HG03039 (cell line): ENCODE data around the gene ANKRD6.
"Not testable (repeated sequence)": the region's sequence is repeated elsewhere in the genome, so short reads cannot be mapped to it uniquely, and the experiment has no call there.

Experiments used
- ATAC-seq: cut with Tn5 transposase; IDR thresholded peaks from one replicate; pipeline ENCODE4 v1.9.1; 2021; ENCODE audit warnings: mild to moderate bottlenecking, moderate library complexity; ENCODE audit not compliant: unreplicated experiment

ANKRD6 gene

DNA sequence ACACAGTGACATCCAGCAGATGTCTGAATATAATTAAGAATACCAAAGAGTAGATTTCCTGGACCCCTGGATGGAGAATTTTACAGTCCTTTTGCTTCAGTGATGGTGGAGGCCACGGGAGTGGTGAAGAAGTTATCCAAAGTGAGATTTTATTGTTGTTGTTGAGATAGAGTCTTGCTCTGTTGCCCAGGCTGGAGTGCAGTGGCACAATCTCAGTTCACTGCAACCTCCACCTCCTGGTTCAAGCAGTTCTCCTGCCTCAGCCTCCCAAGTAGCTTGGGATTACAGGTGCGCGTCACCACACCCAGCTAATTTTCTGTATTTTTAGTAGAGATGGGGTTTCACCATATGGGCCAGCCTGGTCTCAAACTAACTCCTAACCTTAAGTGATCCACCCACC lies 208.6 kb downstream of the ANKRD6 start:
- not testable (repeated sequence) for ATAC-seq

DNA sequence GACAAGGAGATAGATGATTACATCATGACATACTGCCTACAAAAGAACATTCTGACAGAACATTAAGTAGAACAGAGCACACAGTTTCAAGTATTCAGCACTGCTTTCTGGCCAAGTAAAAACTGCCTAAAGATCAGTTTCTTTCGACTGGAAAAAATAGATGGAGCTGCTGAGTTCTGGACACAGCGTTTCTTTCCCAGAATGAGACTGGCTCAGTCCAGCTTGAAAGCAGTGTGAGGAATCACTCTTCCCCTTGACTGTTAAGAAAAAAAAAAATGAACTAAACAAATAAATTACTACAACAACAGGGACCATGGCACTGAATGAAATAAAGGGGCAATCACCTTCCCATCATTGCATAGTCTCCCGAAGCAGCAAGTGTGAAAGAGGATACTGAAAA lies 210.0 kb downstream of the ANKRD6 start:
- no peak for ATAC-seq

DNA sequence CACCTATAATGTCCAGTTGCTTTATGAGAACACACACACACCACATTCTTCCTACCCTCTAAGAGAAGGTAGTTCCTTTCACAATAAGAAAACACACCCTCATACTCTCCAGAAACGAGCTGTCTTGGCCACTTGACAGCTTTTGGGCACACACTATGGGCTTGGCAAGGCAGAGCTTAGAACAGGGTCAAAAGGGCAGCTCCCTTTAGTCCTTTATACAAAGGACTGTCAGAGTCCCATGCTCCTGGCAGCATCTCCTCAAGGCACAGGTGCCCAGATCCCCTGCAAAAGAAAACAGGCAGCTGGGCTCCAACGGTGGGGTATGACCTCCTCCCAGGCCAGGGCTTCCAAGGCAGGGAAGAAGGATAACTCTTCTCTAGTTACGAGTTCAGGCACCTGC lies 210.5 kb downstream of the ANKRD6 start:
- ATAC-seq, result no peak

DNA sequence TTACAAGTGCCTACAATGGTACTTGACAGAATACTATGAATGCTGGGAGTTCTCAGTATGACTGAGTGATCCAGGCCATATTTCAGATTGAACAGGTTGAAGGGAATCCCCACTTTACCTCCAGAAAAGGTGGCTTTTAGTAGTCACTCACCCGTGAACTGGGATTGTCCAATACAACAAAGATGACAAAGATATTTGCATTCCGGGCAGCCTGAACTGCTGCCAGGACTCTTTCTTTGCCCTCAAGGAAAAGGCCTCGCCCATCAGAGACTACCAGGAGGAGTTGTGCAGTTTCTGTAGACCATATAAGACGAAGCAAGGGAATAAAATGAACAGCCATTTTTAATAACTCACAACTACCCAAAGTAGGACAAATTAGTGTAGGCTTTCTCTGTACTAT lies 211.9 kb downstream of the ANKRD6 start:
- no peak for ATAC-seq

DNA sequence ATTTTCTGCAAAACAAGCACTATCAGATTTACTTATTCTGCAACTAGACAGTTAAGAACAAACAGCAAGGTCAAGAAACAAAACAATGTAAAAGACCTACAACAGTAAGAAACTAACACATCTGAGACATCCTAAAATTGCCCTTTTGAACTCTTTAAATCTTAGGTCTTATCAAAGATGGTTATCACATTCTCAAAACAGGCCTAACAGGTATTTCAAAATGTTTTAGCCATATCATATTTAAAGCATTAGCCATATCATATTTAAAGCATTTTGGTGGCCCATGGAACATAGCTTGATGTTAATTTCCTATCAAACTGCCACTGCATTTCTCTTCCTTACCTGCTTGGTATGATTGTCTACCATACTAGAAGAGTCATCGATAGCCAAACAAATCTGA lies 216.7 kb downstream of the ANKRD6 start:
- no peak for ATAC-seq

DNA sequence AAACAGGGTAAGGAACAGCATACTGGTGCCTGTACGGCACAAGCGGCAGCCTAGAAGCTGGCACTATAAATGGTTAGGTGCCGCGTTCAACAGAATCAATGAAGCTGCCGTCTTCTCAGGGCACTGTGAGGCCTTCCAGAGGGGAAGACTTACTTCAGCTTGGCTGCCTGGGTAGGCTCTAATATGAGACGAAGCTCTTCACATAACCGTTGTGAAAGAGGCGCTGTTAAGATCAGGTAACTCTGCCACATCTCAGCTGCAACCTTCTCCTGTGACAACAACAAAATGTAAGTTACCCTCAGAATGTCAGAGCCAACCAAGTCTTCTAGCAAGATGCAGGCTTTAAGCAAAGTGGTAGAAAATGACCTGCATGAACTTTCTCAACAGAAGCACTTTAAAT lies 217.6 kb downstream of the ANKRD6 start:
- ATAC-seq, result no peak

DNA sequence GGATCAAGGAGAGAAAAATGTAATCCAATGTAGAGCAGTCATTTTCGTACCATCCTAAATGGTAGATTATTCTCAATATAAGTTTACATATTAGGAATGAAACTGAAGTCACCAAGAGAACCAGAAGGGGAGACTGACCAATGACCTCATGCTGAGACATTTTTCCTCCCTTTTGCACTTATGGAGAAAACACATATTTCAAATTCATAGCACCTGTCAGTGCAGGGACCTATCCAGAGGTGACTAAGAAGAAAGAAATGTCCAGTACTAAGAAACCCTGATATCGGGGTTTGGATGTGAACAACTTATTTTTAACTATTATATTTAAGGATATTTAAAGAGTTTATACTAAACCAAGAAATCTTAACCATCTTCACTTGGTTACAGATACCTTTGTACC lies 222.2 kb downstream of the ANKRD6 start:
- no peak for ATAC-seq

DNA sequence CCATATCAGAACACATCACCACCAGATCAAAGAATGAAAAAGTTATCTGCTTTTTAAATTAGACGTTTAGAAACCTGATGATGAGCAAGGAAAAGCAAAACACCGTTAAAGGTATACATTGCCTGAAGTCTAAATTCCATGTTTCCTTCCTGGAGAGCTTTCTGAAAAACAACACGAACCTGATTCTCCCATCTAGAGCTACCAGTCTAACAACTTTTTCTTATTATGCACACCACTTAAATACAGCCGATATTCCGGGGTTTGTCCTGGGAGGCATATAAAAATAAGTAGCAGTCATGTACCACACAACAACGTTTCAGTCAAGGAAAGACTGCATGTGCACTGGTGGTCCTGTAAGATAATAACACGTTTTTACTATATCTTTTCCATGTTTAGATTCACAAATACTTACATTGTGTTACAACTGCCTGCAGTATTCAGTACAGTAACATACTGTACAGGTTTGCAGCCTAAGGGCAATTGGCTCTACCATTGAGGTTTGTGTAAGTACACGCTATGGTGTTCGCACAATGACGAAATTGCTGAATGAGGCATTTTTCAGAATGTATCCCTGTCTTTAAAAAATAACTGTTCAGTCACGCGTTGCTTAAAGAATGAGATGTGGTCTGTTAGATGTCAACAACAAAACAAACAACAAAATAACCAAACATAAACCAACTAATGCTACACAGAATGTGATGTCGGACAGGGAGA lies 224.7 kb downstream of the ANKRD6 start:
- no peak for ATAC-seq

DNA sequence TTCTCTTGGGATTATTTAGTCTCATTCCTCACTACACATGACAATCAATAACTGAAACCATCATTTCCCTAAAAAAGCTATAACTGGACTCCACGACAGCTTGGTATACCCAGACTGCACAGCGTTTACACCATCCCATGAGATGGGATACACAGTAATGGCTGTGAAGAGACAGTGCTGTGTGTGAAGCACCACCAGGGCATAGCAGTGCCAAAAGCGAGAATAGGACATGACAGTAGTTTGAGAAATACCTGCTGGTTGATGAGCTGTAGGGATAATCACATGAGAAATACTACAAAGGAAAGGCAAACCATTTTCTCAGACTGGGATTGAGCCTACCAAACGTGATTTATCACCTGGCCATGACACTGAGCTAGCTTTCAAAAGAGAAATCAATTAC lies 228.0 kb downstream of the ANKRD6 start:
- no peak for ATAC-seq

DNA sequence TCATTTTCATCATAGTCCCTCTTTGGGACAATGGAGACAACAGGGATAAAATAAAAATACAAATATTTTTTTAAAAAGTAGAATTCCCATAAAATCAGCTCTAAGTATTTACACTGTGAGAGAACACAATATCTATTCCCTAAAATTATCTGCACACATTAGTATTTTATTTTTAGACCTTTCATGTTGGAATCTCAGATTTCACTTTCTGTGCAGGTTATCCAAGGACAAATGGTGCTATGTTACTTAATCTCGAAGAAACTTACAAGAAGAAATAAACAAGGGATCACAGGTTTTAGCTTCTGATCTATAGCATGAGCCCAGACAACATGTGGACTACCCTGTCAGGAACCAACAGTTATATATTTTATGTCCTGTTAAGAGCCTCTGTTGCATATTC lies 228.6 kb downstream of the ANKRD6 start:
- ATAC-seq, result no peak

DNA sequence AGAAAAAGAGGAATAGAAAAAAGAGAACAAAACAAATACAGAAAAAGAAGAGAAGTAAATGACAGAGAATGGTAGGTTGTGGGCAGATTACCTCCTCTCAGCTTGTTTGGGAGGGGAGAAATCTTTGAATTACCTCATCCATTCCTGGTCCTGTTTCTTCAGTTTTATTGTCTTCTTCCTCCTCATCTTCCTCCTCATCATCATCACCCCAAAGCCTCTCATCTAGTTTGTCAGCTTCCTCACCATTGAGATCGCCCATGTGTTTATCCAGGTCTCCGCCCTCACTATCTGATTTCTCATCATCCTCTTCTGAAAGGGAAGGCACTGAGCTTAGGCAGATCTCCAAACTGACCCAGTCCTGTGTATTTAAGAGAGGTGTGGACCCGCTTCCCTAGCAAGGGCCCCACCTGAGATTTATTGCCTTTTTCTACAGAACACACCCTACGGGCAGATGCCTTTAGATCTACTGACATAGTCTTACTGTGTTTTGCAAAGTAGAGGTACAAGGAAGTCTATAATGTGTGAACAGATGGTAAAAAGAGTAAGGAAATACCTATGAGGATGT lies 229.8 kb downstream of the ANKRD6 start:
- ATAC-seq, result no peak

DNA sequence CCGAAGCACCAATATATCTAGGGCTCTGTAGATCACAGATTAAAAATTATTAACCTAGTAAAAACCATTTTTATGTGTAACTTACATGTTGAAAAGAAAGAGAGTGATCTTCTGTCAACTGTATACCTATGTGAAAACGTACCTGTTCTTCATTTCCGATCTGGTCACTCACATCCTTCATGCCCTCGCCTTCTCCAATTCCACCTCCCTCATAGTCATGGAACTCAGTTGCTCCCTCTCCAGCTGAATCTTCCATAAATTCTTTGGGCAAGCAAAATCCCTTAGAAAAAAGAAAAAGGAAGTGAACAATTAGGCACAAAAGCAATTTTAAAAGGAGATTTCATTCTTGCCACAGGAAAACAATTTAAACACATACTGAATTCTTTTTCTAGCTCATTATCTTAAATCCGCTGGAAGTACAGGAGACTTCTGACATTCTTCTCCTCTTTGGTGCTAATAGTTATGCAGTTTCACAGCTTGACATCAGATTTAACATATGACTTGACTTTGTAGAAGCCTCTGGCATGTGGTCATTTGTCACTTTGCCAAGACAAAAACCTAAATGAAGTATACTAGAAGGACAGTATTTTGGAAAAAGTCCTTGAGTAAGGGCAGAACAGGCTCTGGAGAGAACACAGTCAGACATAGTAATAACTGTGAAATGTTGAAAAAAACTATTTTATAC lies 235.1 kb downstream of the ANKRD6 start:
- ATAC-seq, result no peak

DNA sequence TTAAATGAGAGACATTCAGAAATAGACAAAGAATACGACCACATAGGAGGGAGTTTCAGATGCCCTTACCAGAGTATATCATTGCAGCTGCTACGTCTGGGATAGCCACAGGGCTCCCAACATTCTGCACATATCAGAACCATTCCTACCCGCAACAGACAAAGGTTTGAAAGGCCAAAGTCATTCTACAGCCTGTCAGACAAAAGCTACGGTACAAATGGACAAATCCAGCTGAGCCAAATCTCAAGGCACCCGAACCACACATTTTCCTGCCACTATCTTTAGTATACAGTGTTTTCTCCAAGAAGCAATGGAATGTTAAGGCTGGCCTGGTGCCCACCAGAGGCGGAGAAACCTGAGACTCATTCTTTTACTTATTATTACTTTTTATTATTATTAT lies 236.1 kb downstream of the ANKRD6 start:
- no peak for ATAC-seq

DNA sequence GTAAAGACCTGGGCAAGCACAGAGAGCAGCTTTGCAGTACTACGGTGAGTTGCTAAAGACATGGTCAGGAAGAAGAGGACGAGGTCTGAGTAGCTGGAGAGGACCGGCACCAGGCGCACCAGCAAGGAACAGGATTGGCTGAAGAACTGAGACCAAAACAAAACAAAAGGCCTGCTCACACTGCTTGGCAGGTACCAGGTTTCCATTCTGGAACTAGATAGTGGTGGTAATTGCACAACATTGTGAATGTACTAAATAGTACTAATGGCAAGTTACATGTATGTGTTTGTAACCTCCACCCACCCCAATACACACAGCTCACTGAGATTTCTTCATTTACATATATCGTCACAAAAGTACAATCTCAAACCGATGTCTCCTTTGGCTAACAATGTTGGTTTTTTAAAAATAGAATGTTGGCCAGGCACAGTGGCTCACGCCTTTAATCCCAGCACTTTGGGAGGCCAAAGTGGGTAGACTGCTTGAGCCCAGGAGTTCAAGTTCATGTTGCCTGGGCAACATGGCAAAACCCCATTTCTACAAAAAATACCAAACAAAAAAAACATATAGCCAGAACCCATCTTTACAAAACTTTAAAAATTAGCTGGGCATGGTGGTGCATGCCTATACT lies 238.1 kb downstream of the ANKRD6 start:
- ATAC-seq, result no peak

DNA sequence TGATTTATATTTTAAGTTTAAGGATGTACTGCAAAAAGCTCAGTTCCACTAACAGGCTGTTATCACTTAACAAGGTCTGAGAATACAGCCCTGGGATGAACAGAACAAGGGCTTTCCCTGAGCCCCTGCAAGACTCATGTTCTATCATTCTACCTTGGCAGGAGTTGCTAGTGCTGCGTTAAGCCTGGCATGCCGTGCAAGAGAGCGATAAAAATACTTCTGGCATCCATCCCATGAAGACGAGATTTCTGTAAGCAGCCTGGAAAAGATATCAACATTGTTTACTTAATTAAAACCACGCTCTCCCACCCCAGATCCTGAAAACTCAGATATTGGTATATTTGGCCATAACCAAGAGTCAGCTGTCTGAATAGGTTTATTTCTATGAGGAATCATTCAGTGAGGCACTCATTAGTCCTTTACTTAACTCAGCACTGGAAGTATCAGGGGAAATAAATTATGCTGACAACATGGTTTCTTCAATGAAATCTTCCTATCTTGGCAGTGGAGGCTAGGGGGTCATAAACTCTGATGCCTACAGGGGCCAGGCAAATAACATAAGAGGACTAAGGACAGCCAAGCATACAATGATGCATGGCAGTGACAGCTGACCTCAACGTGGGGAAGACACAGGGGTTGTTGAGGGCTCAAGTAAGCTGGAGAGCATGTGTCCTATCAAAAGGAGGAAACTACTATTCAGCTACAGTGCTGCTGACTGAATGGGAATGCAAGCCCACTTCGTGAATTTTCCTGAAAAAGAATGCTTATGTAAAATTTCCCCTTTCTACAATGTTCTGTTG lies 243.2 kb downstream of the ANKRD6 start:
- no peak for ATAC-seq

DNA sequence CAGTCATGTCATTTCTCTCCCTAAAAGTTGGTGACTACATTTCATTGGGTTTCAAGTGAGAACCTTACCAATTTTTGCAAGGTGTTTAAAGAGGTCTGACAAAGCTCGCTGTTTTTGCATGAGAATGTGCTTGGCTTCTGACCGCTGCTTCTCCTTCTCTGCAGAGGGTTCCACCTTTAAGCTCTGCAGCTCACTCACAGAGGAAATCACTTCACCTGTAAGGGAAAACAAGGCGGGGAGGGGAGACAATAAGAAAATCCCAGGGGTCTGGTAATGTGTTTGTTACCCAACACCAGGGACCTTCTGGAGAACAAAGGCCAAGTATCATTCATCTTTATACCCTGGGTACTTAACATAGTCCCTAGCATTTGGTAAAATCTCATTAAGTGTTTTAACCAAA lies 245.6 kb downstream of the ANKRD6 start:
- no peak for ATAC-seq

DNA sequence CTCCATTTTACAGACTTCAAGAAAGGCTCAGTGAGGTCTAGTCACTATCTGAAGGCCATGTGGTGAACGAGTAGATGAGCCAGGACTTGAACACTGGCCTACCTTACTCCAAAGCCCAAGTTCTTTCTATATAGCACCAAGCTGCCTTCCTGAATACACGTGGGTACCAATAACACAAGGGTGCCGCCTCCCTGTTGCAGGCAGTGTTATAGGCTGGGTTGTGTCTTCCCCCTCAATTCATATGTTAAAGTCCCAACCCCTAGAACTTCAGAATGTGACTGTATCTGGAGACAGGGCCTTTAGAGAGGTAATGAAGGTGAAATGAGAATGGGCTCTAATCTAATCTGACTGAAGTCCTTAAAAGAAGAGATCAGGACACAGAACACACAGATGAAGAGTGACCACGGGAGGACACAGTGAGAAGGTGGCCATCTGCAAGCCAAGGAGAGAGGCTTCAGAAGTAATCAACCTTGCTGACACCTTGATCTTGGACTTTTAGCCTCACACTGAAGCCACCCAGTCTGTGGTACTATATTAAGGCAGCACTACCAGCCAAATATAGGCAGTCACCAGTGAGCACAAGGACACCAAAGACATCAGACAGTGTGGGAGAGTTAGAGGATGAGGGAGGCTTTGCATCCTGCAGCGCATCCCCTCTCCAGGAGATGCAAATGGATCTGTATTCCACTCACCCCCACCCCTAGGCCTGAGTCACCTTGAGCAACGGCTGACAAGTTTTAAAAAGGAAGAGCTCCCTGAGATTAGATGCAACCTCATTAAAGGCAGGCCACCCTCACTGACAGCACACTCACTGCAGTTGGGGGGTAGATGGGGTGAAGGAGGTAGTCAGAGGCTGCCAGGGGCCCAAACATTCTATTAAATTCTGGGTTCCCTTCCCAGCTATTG lies 246.5 kb downstream of the ANKRD6 start:
- ATAC-seq, result no peak

DNA sequence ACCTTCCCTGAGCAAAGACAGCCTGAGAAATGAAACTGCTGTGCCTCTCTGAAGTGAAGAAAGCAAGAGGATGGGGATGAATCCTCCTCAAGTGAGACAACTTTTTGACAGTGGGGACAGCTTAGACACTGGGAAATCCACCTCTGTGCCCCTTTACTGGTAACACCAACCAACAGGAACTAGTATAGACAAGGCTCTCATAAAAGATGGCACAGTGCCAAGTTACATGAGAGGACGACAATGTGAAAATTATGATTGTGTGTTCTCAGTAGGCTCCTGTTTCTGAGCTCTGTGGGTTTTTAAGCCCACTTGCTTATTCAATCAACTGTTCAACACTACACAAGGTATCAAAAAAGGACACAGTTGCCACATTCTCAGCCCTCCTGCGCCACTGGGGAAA lies 247.2 kb downstream of the ANKRD6 start:
- ATAC-seq, result no peak

DNA sequence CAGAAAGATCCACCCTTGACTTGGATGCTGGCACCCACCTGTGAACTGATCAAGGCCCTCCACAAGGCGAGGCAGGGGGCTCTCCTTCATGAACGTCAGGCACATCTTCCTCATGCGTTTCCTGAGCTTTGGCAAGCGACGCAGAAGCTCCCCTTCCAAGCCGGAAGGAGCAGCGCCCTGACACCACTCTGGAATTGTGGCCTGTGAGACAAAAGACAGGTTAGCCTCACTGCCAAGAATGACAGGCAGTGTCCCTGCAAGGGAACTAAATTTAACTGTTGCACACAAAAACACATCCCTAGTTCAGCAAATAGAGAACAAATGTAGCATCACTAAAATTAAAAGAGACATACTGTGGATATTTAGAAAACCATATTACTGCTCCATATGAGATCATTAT lies 247.6 kb downstream of the ANKRD6 start:
- no peak for ATAC-seq

DNA sequence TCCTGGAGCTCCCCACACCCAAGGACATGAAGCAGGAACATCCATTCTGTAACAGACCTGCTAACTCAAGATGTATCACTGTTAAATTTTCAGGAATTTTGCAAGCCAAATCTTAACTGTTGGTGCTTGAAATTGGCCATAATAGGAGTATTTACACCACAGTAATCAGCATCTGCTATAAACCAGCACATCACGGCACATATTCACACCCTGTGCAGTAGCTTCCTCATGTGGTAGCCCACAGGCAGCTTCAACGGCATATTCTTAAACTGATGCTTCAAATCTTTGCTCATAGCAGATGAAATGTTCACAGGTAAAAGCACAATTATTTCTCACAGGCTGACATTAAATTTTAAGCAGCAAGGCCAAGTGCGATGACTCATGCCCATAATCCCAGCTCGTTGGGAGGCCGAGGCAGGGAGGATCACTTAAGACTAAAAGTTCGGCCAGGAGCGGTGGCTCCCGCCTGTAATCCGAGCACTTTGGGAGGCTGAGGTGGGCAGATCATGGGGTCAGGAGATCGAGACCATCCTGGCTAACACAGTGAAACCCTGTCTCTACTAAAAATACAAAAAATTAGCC lies 249.1 kb downstream of the ANKRD6 start:
- ATAC-seq, result no peak
